NCI-H2227 (cell line): ENCODE results near the gene NKTR.
A peak's percentile ranks its signal among the peaks of the same experiment; 100 is the strongest.

ENCODE experiments used
- DNase-seq: peaks from one replicate; lab custom pipeline; 2025; ENCODE audit not compliant: unreplicated experiment; lab: John Stamatoyannopoulos, UW

The NKTR gene

DNA sequence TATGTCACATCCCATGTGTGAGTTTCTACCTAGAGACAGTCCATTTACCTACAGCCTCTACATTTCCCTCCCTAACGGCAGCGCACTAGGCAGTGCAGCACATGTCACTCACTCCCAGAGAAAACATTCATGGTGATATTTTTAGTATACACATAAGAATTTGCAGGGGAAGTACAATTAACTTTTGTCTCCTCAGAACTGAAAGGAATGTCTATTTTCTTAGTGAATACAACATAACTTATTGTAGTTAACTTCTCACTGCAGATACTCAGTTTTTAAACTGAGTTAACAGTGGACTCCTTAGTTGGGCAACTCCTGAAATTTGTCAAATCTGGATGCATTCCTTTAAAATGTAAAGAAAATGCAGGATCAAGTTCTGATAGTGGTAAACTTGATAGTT is 48.5 kb downstream of the NKTR start:
- no peak for DNase-seq

DNA sequence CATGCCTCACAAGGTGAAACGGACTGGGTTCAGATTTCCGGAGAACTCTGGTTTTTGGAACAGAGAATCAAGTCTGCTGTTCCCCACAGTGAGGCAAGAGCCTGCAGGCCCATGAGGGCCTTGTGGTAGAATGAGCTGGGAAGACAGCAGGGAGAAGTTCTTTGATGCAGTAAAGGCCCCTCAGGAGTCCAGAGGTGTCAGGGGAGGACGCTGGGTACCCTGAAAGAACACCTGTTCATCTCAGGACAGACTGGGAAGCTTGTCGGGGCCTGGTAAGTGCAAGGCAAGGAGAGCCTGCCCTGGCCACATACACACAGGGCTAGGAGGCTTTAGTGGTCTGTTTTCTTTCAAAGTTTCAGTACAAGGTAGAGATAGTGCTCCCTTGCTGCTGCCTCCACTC is 49.3 kb downstream of the NKTR start:
- DNase-seq: no peak

DNA sequence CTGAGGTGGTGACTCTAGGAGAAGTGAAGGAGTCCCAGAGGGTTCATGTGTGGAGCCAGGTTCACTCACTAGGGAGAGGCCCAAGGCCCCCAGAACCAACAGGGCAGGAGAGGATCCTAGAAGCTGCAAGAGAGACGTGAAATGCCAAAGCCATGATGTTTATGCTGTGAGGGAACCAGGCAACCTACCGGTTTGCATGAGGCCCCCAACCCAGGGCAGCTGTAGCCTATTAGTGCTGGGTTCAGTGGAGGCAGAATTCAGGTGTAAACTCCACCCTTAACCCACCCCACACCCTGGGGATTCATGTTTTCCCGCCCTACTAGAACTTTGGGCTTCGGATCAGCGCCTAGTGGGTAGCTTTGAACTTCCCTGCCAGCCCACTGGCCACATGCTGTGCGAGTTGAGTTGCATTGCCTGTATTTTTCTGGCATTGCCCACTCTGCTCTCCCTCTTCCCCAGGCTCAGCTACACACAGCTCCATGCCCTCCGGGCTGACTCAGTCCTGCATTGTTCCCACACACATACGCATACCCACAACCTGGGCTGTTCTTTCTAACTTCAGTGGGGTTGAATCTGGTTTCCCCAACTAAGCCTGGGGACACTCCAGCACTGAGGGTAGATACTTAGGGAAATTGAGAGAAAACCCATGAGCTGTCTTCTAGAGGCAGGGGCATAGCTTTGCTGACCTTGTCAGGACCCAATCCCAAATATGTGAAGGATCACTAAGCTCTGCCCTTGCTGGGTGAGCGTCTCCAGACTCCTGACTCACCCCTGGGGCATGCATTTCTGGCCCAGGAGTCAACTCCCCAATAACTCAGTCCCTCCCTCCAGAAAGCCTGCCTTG is 51.0 kb downstream of the NKTR start:
- no peak for DNase-seq

DNA sequence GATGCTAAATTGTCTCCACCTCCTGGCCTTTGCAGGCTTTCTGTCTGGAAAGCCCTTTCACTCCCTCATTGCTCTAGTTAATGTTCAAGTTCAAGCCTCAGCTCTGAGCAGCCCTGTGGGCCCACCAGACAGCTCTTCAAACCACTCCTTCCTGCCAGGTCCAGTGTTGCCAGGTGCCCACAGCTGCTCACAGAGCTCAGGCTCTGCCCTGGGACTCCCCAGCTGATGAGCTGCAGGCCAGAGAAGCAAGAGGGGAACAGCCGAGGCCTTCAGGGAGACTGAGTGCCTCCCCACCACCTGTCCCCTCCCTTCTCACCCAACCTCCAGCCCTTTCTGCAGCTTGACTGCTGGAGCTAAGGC is 51.7 kb downstream of the NKTR start:
- DNase-seq: no peak

DNA sequence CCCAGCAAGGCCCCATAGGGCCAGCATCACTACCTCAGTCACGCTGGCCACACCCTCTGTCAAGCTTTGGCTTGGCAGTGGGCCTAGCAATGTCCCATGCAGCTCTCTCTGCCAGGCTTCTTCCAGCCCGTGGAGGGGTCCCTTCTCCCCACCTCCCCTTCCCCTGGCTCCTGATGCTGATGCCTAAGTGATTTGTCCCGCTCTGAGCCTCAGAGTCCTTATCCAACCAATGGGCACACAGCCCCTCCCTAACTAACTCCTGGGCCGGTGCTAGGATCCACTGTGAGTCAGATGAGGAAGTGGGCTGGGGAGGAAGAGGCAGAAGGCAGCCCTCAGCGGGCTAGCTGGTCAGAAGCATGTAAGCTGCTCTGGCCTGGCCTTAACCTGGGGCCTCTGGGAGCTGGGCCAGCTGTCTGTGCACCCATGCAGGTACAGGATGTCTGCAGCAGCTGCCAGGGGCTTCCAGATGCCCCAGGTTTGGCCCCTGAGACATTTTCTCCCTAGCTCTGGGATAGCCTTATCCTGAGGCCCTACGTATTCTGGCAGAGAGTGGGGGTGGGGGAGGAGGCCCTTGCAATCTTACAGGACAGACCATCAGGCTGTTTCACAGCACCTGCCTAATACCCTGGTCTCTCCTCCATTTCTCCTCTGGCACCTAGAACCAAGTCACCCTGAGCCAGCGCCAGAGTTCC is 52.3 kb downstream of the NKTR start:
- no peak for DNase-seq

DNA sequence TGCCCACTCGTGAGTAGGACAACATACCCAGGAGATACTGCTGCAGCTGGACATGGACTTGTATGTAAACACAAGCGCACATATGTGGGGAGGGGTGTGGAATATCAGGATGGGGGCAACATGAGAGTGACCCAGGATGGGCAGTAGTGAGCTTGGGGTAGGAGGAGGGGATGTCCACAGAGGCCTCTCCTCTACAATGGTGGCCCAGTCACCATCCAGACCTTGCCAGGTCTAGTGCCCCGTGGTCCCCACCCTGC is 52.7 kb downstream of the NKTR start:
- DNase-seq: no peak

DNA sequence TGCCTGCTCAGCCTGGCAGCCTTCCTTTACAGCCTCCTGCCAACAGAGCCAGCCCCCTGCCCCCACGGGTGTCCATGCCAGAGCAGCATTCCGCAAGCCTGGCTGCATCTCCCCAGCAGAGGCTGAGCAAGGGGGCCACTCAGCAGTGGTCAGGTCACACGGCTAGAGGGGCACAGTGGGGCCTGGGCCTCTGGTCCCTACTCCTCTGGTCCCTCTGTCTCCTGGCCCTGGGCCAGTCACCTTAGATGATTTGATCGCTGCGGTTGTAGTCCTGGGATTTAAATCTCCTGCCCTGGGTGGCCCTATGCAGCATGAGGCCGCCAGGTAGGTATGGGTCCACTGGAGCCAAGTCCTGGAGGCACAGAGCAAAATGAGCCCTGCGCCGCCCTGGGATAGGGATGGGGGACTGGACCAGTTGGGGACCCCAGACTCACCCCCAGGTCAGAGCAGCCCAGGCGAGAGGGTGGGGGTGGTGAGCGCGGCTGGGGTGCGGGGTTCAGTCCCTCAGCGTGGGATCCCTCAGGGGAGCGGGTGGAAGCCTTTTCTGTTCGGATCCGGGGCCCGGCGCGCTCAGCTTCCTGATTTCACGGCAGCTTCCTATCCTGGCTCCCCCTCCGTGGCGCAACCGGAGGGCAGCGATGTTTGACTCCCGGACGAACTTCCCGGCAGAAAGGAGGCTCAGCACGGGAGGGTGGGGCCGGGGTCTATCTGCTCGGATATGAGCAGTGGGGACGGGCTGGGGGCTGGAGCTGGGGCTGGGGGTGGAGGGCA is 53.3 kb downstream of the NKTR start, which contains the start of gene ZBTB47:
Gene ZBTB47 (plus strand): TSS at position 138 of the 771 bp plus-strand sequence. CDS start 4,659 bp downstream, outside the sequence.
- DNase-seq: peak; percentile 31

DNA sequence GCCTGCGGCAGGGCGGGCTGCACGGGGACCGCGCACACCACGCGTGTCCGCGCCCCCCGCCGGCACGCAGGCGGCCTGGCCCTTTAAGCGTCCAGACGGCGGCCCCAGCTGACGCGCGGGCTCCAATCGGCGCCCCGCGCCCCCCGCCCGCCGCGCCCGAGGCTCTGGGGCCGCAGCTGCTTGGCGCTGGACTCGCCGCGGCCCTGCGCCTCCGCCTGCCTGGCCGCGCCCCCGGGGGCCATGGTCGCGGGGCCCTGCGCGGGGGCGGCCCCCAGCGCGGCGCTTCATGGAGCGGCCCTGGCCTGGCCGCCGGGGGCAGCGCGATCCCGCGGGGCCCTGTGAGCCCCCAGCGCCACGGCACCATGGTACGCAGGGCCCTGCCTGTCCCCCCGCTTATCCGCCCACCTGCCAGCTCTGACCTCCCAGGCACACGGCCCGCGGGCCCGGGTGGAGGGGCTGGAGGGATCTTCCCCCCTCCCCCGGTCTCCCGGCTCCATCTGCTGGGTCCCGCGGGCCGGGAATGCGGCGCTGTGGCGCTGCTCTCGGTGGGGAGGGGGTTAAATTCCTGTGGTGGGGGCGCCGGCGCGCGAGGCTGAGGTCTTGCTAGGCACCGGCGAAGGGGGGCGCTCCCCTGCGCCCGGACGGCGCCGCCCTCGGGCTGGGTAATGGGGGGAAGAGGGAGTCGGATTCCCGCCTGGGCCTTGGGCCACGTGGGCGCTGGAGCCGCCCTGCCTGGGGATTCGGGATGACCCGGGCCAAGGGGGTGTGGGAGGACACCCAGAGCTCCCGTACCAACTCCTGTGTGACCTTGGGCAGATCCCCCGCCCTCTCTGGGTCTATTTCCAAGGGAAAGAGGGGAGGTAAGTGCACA is 54.1 kb downstream of the NKTR start:
- peak; percentile 63 for DNase-seq

DNA sequence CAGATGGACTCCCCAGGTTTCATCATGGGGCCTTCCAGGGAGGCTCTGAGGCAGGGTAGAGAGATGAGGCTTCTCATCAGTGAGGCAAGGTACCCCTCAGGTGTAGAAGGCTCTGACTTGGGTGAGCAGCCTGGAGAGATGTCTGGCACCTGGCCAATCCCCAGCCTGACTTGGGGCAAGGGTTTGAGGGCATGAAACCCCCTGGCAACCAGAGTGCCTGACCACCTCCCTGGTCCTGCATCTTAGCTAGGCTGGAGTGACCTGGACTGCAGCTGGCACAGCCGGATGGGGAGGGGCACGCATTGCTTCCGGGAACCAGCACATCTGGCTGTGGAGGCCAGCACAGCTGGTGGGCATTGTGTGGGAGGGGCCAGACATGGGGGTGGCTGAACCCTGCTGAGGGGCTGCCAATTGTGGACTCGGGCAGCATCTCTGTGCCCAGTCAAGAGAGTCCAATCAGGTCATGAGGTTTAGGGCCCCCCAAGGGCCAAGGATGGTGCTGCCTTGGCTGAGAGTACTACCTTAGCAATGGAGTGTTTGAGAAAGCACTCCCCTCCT is 54.9 kb downstream of the NKTR start:
- no peak for DNase-seq

DNA sequence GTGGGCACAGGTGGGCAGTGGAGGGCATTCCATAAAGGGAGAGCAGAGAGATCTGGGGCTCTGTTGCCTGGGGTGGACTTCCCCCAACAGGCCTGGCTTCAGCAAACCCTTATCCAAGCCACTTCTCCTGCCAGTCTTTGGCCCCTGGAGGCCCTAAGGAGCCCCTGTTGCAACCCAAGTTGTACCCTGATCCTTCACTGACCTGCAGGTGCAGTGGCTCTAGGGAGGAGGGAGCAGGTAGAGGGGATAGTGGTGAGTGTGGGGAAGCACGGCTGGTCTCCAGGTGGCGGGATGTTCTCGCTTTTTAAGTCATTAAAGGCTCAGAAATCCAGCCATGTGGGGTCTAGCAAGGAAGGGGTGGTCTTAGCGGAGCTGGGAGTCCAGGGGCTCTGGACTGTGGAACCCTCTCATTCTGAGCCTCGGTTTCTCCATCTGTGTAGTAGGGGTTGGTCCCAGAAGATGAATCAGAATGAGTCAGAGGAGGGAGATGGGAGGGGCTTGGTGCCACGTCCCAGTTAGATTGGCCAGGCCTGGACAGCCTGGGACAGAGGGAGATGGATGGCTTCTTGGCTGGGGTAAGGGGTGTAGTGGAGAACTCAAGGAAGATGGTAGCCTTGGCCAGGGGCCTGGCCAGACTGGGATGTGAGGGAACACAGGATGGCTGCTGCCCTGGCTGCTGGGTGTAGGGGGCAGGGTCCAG is 55.6 kb downstream of the NKTR start:
- no peak for DNase-seq

DNA sequence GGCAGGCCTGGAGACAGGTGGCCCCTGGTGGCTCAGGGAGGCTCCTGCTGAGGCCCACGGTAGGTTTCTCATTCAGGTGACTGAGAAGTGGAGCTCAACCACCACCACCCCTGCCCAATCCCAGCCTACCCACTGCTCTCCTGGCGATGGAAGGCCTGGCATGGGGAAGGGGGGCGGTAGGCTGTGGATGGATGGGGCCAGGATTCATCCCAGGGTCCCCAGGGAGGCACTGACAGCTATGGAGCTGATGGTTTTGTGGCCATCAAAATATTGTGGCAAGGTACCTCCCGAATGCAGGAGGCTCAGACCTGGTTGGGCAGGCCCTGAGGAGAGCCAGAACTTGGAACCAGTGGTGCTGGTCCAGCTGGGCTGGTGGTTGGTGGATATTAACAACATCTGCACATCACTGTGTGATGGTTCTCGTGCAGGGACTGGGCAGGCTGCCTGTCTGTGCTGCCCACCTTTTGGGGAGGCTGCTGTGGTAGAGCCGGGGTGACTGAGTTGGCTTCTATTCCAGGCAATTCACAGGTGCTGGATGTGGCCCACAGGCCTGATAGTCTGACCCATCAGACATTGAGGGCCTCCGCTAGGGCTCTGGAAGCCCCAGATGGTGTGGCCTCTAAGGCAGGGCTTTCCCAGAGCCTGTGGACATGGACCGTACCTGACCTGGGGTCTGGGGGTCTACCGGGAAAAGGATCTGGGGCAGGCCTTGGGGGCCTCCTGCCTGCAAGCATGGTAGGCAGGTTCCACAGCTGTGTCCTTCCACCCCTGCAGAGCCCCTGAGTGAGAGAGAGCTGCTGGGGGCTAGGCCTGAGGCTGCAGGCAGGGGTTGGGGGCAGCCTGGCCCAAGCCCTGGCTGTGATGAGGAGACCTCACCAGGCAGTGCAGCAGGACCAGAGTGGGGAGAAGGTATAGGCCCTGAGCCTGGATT is 56.5 kb downstream of the NKTR start:
- DNase-seq: no peak

DNA sequence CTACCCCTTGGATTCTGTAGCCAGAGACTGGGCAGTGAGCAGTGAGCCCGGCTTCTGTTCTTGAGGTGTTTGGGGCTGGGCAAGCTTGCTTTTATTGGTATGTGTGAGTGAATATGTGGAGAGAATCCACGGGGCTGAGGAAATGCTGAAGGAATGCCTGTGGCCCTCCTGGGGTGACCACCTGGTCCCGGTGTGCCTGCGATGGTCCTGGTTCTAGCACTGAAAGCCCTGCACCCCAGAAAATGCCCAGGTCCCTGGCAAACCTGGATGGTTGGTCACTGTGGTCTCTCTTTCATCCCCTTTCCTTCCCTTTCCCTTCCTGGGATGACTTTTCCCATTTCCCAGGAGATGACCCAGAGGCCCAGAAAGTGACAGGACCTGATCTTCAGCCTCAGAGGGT is 57.2 kb downstream of the NKTR start:
- DNase-seq: no peak

DNA sequence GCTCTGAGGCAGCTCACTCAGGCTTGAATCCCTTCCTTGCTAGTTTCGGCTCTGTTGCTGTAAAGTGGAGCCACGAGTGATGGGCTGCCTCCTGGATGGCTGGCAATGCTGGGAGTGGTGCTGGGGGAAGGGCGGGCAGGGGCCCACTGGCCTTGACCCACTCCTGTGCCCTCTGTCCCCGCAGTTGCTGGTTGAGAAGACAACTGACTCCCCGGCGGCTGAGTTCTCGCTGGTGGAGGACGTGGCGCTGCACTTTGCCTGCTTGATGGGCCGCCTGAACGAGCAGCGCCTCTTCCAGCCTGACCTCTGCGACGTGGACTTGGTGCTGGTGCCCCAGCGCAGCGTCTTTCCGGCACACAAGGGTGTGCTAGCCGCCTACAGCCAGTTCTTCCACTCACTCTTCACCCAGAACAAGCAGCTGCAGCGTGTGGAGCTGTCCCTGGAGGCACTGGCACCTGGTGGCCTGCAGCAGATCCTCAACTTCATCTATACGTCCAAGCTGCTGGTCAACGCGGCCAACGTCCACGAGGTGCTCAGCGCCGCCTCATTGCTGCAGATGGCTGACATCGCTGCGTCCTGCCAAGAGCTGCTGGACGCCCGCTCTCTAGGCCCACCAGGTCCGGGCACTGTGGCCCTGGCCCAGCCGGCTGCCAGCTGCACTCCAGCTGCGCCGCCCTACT is 57.7 kb downstream of the NKTR start:
- no peak for DNase-seq

DNA sequence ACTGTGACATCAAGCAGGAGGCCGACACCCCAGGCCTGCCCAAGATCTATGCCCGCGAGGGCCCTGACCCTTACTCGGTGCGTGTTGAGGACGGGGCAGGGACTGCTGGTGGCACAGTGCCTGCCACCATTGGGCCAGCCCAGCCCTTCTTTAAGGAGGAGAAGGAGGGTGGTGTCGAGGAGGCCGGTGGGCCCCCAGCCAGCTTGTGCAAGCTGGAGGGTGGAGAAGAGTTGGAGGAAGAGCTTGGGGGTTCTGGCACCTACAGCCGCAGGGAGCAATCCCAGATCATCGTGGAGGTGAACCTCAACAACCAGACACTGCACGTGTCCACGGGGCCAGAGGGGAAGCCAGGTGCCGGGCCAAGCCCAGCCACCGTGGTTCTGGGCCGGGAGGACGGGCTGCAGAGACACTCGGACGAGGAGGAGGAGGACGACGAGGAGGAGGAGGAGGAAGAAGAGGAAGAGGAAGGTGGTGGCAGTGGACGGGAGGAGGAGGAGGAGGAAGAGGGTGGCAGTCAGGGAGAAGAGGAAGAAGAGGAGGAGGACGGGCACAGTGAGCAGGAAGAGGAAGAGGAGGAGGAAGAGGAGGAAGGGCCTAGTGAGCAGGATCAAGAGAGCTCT is 58.4 kb downstream of the NKTR start:
- DNase-seq: no peak

DNA sequence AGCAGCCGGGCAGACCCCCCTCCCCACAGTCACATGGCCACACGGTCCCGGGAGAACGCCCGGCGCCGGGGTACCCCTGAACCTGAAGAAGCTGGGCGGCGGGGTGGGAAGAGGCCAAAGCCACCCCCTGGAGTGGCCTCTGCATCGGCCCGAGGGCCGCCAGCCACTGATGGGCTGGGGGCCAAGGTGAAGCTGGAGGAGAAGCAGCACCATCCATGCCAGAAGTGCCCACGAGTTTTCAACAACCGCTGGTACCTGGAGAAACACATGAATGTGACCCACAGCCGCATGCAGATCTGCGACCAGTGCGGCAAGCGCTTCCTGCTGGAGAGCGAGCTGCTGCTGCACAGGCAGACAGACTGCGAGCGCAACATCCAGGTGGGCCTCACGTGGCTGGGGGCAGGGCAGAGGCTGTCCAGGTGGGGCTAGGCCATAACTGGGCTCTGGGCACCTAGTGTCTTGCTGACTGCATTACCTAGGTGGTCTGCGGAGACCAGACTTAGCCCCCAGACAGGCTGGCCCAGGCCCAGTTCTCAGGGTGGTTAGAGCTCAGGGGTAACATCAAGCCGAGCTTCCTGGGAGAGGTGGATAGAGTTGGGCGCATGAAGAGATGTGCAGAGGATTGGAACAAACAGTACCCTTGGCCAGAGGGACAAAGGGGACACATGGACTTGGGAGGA is 59.1 kb downstream of the NKTR start:
- no peak for DNase-seq

DNA sequence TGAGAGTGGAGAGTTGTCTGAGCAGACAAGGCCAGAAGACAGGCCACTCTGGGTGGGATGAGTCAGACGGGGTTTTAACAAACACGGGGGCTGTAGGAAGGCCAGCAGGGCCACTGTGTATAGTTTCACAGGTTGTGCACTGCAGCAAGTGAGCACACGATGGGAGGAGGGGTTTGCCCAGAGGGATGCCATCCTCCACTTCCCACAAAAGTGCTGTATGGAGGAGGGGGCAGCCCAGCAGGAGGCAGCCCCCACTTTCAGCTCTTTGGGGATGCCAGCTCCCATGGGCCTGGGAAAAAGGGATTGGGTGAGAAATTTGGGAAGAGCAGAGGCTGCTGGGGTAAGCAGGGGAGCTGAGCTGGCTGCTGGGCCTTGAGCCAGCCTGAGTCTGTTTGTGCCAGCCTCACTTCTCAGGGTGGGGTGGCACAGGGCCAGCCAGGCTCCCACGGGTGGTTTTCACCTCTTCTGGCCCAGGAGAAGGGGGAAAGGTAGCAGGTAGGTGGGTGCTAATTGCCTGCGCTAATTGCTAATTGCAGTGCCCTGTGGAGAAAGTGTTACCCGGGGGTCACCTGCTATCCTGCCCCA is 59.7 kb downstream of the NKTR start:
- DNase-seq: no peak

DNA sequence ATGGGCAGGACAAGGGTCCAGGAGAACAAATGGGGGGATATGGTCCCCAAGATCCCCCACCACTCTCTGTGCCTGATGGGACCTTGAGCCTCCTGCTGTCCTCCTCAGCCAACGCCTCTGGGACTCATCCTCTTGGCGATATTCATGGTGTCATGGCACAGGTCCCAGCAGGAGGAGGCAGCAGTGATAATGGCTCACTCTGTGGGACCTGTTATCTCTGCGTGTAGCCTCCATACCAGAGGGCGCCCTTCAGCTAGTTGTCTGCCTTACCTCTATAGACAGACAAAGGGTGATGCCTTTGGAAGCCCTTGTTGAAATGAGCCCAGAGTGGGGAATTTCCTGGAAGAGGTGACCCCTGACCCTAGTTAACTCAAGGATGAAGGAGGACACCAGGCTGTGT is 60.4 kb downstream of the NKTR start:
- no peak for DNase-seq
